Left colon (tissue), 2 donors: ENCODE data around the gene KCNJ6. TPM values are rescaled to one million over a fixed set of nuclear protein-coding genes. Genes with fewer than 3 reads are reported as not detected.
A peak's percentile ranks its signal among the peaks of the same experiment; 100 is the strongest.
"Not testable (repeated sequence)": the region's sequence is repeated elsewhere in the genome, so short reads cannot be mapped to it uniquely, and the experiment has no call there.

Experiments
- ATAC-seq: fragments of 200-7000 bp; cut with Tn5 transposase; one replicate; pipeline ENCODE4 v1.9.1; 2020; ENCODE audit warnings: mild to moderate bottlenecking, moderate library complexity
- DNase-seq, 2 donors: peaks; one replicate each; pipeline ENCODE4 v3.0.0-alpha.2; 2020
- intact Hi-C, 2 donors: fragments of 100-400 bp; cut with DNase I in 1 of 2; cut with micrococcal nuclease in 1 of 2; formaldehyde crosslinking; loops; one replicate each; pipeline versions ENCODE4 v1.11.2 to v1.14.0; 2022; cut with DNase I, micrococcal nuclease
- total RNA-seq, 2 donors: library from RNA; stranded (reverse); fragmentation: NEBNext Ultra II Directional; extraction: Animal tissue kit (Norgen Biotek cat#: 25700); gene quantifications; one replicate each; pipeline ENCODE4 v1.2.1, GENCODE V29; 2021
- donor health status: DM: no; HTN: no; CAD: no.
- donor health status: DM: yes; HTN: yes; CAD: no.

Gene KCNJ6
- total RNA-seq, 2 donors from 2014 or later = 0.14 to 0.15 TPM

GRCh38 chr21:37607081-37607480, 309.2 kb downstream of the KCNJ6 start:
- ATAC-seq (no peak), DNase-seq (no peak)
- intact Hi-C loops = no loop called here

DNA sequence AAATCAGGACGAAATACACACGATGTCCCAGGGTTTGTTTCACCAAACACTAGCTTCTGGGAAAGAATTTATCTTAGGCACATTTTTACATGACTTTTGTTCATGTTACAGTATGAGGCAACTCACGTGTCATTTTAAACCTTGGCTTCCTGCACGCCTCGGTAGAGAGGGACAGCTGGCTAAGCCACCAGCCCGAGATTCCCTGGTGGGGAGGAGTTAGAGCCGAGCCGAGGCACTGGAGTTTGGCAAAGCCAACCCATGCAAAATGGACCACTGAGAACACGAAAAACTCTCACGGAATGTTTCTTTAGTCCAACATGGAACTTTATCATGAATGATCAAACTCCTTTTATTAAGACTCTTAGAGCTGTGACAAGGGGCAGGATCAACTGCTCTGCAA, 309.7 kb downstream of the KCNJ6 start:
- ATAC-seq (no peak), DNase-seq (no peak)
- intact Hi-C loops = no loop called here

GRCh38 chr21:37605006-37605405, 311.3 kb downstream of the KCNJ6 start:
- ATAC-seq (no peak), DNase-seq (no peak)
- intact Hi-C loops = no loop called here

DNA sequence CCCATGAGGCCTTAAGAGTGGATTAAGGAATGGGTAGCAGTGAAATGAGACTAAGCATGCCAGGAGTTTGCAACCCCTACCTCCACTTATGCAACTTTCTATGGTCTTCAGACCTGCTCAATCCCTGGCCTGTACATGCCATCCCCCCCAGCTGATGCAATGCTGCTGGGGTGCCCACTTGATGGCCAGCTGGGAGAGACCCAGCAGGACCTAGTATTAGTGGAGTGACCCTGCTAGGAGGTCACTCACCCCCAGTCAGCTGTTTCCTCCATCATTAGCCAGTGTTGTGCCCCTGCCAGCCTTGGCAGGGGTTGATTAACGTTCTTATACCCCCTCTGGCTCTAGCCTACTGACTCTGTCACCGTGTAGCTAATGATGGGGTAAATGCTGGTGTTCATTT, 313.1 kb downstream of the KCNJ6 start:
- no peak for ATAC-seq
- intact Hi-C loops = no loop called here

DNA sequence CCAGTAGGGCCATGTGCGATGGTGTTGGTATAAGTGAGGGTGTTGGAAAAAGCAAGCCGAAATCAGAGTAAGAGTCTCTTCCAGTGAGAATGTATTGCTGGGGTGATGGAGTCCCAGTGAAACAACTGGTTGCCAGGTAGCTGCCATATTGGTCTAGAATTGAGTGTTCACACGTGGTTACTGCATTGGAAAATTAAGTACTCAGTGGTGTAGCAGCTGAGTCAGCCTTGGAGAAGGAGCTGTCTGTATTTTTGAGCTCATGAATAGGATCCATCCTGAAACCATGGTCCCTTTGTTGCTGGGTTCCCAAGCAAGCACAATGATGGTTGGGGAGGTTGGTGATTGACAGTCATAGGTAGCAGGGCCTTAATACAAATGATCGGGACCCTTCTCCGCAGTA, 314.3 kb downstream of the KCNJ6 start:
- intact Hi-C loops = no loop called here
- DNase-seq = no peak
- no peak for ATAC-seq

More for the DNA sequence above, 313.1 kb downstream of the KCNJ6 start:
- DNase-seq = no peak

GRCh38 chr21:37601027-37601426, 315.2 kb downstream of the KCNJ6 start:
- ATAC-seq = no peak
- DNase-seq = no peak
- intact Hi-C loops = no loop called here

DNA sequence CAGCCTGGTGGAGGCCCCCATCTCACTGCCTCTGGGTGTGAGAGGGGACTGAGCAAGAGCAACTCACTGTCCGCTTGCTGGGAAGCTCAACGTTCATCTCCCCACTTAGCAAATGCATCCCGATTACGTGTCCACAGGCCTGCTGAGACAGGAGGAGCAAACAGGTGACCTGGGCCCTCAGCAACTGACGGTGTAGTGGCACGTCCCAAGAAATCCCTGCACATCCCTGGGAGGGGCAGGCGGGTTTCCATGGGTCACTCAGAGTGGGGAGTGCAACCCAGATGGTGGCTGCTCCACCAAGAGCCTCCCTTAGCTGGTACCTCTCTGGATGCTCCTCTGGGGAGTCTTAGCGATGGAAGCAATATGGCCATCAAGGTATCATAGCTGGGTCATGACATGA, 320.3 kb downstream of the KCNJ6 start:
- DNase-seq (no peak), ATAC-seq (no peak)
- intact Hi-C loops = no loop called here

DNA sequence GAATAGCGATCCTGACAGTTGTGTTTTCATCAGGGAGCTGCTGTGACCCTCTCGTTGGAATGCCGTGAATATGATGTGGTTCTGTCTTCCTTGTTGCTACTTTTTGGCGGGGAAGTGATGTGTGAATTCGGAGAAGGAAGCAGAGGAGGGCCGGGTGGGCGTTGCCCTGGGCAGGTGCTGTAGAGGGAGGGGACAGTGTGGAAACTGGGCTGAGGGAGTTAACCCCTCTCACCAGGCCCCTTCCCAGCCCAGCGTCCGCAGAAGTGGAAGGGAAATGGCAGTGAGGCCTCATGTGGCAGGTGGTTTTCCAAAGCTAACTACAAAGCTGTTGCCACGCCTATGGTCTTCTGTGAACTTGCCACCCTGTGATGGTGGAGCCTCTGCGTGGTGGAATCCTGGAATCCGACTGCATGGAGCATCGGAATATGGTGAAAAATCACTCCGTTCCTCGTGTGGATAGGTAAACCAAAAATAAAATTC, 321.7 kb downstream of the KCNJ6 start:
- intact Hi-C loops = no loop called here
- DNase-seq (no peak), ATAC-seq (no peak)

DNA sequence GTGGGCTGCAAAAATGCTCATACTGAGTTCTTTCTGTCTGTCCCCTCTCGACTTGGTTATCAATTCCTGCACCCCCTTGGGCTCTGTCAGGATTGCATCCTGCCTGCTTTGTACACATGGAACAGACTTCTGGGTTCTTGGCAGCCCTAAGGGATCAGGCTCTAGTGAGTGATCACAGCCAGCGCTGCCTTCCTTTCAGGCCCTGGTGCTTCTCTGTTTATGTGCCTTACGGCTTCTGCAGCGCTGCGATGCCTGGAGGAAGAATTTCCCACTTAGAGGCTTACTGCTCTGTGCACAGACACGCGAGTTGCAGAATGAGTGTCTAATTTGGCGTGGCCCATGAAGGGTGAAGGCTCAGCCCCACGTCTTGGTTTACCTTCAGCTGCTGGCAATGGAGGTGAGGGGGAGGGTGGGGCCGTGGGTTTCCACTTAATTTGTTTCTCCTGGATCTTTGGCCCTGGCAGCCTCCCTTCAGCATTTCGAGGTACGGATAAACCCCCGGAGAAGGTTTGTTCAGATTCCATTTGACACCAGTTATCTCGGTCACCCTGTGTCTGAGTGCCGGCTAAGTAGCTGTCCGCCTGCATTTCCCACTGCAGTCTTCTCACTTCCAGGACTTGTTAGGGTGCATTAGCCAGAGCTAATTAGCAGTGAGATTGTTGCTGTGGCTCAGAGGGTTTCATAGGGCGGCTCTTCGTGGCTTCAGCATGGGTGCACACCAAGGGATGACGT, 322.4 kb downstream of the KCNJ6 start:
- ATAC-seq (no peak), DNase-seq (no peak)
- intact Hi-C loops = no loop called here

GRCh38 chr21:37593015-37593414, 323.2 kb downstream of the KCNJ6 start:
- intact Hi-C loops = no loop called here
- ATAC-seq (no peak), DNase-seq (no peak)

- ATAC-seq (no peak), DNase-seq (no peak)
- intact Hi-C loops = no loop called here
Measured at GRCh38 chr21:37592496-37592895, 323.8 kb downstream of the KCNJ6 start.

DNA sequence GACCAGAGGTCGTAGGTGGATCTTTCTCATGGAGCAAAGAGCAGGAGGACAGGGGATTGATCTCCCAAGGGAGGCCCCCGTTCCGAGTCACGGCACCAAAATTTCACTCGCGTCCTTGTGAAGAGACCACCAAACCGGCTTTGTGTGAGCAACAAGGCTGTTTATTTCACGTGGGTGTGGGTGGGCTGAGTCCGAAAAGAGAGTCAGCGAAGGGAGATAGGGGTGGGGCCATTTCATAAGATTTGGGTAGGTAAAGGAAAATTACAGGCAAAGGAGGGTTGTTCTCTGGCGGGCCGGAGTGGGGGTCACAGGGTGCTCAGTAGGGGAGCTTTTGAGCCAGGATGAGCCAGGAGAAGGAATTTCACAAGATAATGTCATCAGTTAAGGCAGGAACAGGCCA, 324.3 kb downstream of the KCNJ6 start:
- intact Hi-C loops, DNase-seq, ATAC-seq: not testable (repeated sequence)

- ATAC-seq, DNase-seq, intact Hi-C loops: not testable (repeated sequence)
Measured at GRCh38 chr21:37590836-37591235, 325.4 kb downstream of the KCNJ6 start.

- ATAC-seq, DNase-seq, intact Hi-C loops: not testable (repeated sequence)
Measured at GRCh38 chr21:37588644-37589043, 327.6 kb downstream of the KCNJ6 start.

- DNase-seq = no peak
- intact Hi-C loops = no loop called here
- no peak for ATAC-seq
Measured at GRCh38 chr21:37587635-37588177, 328.6 kb downstream of the KCNJ6 start.

- no peak for ATAC-seq
- DNase-seq = no peak
- intact Hi-C loops = no loop called here
Measured at GRCh38 chr21:37587203-37587602, 329.1 kb downstream of the KCNJ6 start.

DNA sequence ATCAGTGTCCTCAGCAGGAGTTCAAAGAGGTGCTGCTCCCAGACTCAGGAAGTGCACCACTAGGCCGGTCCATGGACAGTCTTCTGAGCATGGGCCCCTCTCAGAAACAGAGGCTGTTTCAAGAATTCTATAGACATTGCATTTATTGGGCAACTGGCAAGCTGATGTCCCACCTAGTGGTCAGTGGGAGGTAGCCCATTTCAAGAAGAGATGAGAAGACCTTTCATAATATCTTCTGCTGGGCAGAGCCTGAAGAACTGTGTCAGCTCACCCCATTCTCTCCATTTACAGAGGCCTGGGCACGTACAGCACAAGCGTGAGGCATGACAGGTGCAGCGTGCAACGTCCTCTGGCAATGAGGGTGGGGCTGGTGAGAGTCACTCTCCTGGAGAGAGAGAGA, 333.7 kb downstream of the KCNJ6 start:
- intact Hi-C loops = no loop called here

GRCh38 chr21:37580666-37581065, 335.6 kb downstream of the KCNJ6 start:
- no peak for DNase-seq
- ATAC-seq = no peak
- intact Hi-C loops = no loop called here

More for the DNA sequence above, 333.7 kb downstream of the KCNJ6 start:
- ATAC-seq (peak; percentile 63), DNase-seq (no peak)

GRCh38 chr21:37579356-37579755, 336.9 kb downstream of the KCNJ6 start:
- ATAC-seq (no peak), DNase-seq (no peak)
- intact Hi-C loops = no loop called here

DNA sequence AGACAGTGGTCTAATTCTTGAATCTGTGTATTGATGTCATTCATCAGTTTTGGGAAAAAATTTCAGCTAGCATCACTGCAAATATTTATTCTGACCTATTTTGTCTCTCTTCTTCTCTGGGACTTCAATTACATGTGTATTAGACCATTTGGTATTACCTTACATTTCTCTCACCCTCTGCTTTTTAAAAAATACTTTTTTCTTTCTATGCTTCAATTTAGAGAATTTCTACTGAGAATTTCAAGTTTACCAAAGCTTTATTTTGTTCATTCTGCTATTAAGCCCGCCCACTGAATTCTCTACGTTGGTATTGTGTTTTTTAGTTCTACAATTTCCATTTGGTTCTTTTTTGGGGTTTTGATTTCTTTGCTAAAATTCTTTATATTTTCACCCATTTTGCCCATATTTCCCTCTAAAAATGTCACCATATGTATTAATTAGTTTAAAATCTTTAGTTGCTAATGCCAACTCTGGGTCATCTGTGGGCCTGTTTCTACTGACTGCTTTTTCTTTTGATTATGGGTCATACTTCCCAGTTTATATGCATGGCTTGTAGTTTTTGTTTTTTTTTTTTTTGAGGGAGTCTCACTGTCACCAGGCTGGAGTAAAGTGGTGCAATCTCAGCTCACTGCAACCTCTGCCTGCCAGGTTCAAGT, 337.7 kb downstream of the KCNJ6 start:
- no peak for ATAC-seq
- intact Hi-C loops = no loop called here

More for the DNA sequence above, 337.7 kb downstream of the KCNJ6 start:
- DNase-seq = no peak
